Ramos (cell line): ENCODE data around the gene SMIM14.
"Not testable (repeated sequence)": the region's sequence is repeated elsewhere in the genome, so short reads cannot be mapped to it uniquely, and the experiment has no call there.

Experiments used
- in situ Hi-C: fragments of 300-500 bp; cut with MboI; formaldehyde crosslinking; loops from one replicate; pipeline ENCODE4 v1.14.3; 2022; ENCODE audit warnings: low sequenced_read_pairs; ENCODE audit not compliant: unreplicated experiment

The SMIM14 gene

DNA sequence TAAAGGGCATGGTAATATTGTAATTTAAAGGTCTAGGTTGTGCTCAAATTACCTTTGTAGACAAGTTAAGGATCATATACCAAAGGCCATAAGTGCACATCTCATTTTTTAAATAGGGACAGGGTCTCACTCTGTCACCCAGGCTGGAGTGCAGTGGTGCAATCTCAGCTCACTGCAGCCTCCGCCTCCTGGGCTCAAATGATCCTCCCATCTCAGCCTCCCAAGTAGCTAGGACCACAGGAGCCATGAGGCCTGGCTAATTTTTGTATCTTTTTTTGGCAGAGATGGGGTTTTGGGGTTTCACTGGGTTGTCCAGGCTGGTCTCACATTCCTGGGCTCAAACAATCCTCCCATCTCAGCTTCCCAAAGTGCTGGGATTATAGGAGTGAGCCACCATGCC lies 124.4 kb downstream of the SMIM14 start:
- in situ Hi-C loops, result not testable (repeated sequence)

GRCh38 chr4:39510348-39510929 lies 128.2 kb downstream of the SMIM14 start:
- in situ Hi-C loops, result no loop called here

- in situ Hi-C loops, result no loop called here
Observed at GRCh38 chr4:39505581-39505980, 133.1 kb downstream of the SMIM14 start.

DNA sequence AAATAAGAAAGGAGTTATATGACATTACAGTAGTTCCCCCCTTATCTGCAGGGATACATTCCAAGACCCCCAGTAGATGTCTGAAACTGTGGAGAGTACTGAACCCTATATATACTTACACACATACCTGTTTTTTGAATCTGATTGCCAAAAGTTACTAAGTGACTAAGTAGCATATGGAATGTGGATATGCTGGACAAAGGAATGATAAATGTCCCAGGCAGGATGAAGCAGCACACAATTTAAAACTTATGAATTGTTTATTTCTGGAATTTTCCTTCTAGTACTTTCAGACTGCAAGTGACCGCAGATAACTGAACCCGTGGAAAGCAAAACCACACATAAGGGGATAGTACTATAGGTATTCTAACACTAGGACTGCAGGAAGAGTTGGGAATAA lies 134.1 kb downstream of the SMIM14 start:
- in situ Hi-C loops, result no loop called here

DNA sequence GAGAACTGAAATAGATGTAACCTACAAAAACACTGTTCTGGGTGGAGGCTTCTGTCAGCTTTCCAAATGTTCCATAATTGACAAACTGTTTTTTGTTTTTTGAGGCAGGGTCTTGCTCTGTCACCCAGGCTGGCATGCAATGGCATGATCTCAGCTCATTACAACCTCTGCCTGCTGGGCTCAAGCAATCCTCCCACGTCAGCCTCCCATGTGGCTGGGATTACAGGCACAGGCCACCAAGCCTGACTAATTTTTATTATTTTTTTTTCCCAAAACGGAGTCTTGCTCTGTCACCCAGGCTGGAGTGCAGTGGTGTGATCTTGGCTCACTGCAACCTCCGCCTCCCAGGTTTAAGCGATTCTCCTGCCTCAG lies 136.0 kb downstream of the SMIM14 start:
- in situ Hi-C loops, result not testable (repeated sequence)

- in situ Hi-C loops, result no loop called here
Observed at GRCh38 chr4:39502019-39502663, 136.5 kb downstream of the SMIM14 start.

DNA sequence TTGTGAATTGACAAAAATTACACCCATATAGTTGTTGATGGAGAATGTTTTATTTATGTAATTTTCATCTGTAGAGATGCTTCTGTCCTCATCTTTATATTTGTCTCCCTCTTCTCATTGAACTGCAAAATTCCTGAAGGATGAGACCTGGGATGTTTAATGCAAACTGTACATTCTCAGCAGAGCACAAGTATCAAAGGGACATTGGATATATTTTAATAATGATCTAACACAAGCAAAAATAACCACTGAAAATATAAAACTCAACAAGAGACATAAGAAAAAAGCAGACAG lies 140.0 kb downstream of the SMIM14 start:
- in situ Hi-C loops, result no loop called here

- in situ Hi-C loops, result no loop called here
Observed at GRCh38 chr4:39497909-39498726, 140.5 kb downstream of the SMIM14 start.
